NCI-H1417 (cell line): ENCODE measurements around the gene DSG4.

ENCODE experiments used
- DNase-seq, 3 experiments: peaks; one replicate each; lab custom pipeline; 2025; lab: John Stamatoyannopoulos, UW

The DSG4 gene

GRCh38 chr18:31407649-31408048 is 31.1 kb downstream of the DSG4 start:
- no peak for DNase-seq

- no peak for DNase-seq
Observed at GRCh38 chr18:31409276-31409675, 32.7 kb downstream of the DSG4 start.

- DNase-seq: no peak
Observed at GRCh38 chr18:31410716-31411483, 34.3 kb downstream of the DSG4 start.

- no peak for DNase-seq
Observed at GRCh38 chr18:31413137-31413536, 36.6 kb downstream of the DSG4 start.

GRCh38 chr18:31417850-31418249 is 41.3 kb downstream of the DSG4 start:
- DNase-seq: no peak

- no peak for DNase-seq
Observed at GRCh38 chr18:31419457-31419932, 42.9 kb downstream of the DSG4 start.

- no peak for DNase-seq
Observed at GRCh38 chr18:31420032-31420431, 43.5 kb downstream of the DSG4 start.

GRCh38 chr18:31420524-31420923 is 43.9 kb downstream of the DSG4 start:
- DNase-seq: no peak

- DNase-seq: peak; percentile 18 to 31 (median 20)
Observed at GRCh38 chr18:31424383-31424988, 47.9 kb downstream of the DSG4 start.

- no peak for DNase-seq
Observed at GRCh38 chr18:31426021-31426420, 49.4 kb downstream of the DSG4 start.

GRCh38 chr18:31426871-31427406 is 50.4 kb downstream of the DSG4 start:
- DNase-seq: no peak

- no peak for DNase-seq
Observed at GRCh38 chr18:31428211-31428610, 51.6 kb downstream of the DSG4 start.

- no peak for DNase-seq
Observed at GRCh38 chr18:31429623-31430022, 53.0 kb downstream of the DSG4 start.

GRCh38 chr18:31430072-31430471 is 53.5 kb downstream of the DSG4 start:
- DNase-seq: no peak

- no peak for DNase-seq
Observed at GRCh38 chr18:31430554-31430953, 54.0 kb downstream of the DSG4 start.

- no peak for DNase-seq
Observed at GRCh38 chr18:31432316-31432715, 55.7 kb downstream of the DSG4 start.

- DNase-seq: peak in 2 of 3 experiments; percentile 5 to 36
Observed at GRCh38 chr18:31436825-31437224, 60.2 kb downstream of the DSG4 start.

- DNase-seq: no peak
Observed at GRCh38 chr18:31438402-31438801, 61.8 kb downstream of the DSG4 start.

- DNase-seq: no peak
Observed at GRCh38 chr18:31439807-31440325, 63.3 kb downstream of the DSG4 start.

GRCh38 chr18:31440787-31441186 is 64.2 kb downstream of the DSG4 start:
- no peak for DNase-seq

- no peak for DNase-seq
Observed at GRCh38 chr18:31441493-31441892, 64.9 kb downstream of the DSG4 start.

- DNase-seq: no peak
Observed at GRCh38 chr18:31444142-31444541, 67.6 kb downstream of the DSG4 start.

- DNase-seq: no peak
Observed at GRCh38 chr18:31445908-31446307, 69.3 kb downstream of the DSG4 start.
